Measurements from ENCODE around the gene CFAP74. TPM values are rescaled to one million over a fixed set of nuclear protein-coding genes. Genes with fewer than 3 reads are reported as not detected.

Gene CFAP74
- total RNA-seq, 1 experiment from 2014 or later: not detected

- POLR2A ChIA-PET: no interaction called here
Measured at GRCh38 chr1:1939296-1940122, 64.1 kb downstream of the CFAP74 start.

DNA sequence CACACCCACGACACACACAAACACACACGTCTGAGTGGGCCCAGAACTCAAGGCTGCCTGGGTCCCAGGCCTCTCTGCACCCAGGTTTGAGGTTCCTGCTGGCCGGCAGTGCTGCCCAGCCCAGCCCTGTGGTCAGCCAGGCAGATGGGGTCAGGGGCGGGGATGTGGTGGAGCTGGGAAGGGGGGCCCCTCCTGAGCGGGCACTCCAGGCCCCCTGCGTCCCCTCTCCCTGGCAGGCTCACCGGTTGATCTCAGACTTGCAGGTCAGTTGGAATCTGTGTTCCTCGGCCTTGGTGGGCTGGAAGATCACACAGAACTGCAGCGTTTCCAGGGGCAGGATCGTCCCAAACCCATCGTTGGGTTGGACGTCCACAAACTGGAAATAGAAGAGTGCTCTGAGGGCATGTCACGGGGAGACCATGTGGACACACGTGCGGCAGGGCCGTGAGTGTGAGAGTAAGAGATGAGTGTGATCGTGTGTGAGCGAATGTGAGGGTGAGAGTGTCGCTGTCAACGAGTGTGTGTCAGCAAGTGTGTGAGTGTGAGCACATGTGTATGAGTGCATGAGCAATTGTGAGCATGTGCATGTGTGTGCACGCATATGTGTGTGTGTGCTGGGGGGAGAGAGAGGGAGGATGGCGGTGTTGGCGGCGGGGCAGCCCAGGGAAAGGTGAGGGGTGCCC, 64.8 kb downstream of the CFAP74 start:
- no peak for DNase-seq
- Mint-ChIP-seq H3K4me1 (ENCODE audit: low read depth, unreplicated experiment) (no peaks in the 10 kb centered on the region), H3K27me3 (ENCODE audit: insufficient read depth, unreplicated experiment) (no peaks in the 10 kb centered on the region), H3K9me3 (ENCODE audit: unreplicated experiment) (no peaks in the 10 kb centered on the region), H3K27ac (ENCODE audit: unreplicated experiment) (no peak overlapping the region), H3K4me3 (ENCODE audit: unreplicated experiment) (no peak overlapping the region), H3K36me3 (ENCODE audit: insufficient read depth, unreplicated experiment) (no peaks in the 10 kb centered on the region)
- Histone ChIP-seq H3K27me3 (replicated peaks; ENCODE audit: control insufficient read depth, insufficient read depth, low read length) (no peaks in the 10 kb centered on the region), H3K9me3 (no peaks in the 10 kb centered on the region), H3K36me3 (ENCODE audit: control insufficient read depth, insufficient read depth, low read length) (no peaks in the 10 kb centered on the region), H3K4me3 (ENCODE audit: low read depth, low read length) (no peak overlapping the region), H3K4me1 (no peaks in the 10 kb centered on the region)
- ChIA-PET CTCF (no interaction called here), POLR2A (no interaction called here)
- TF ChIP-seq CTCF (IDR thresholded peaks at IDR 0.05; ENCODE audit: insufficient read depth in 1 of 2, low read depth in 1 of 2, low read length in 1 of 2, severe bottlenecking in 1 of 2, unreplicated experiment in 1 of 2): no peak
- intact Hi-C loops (cut with micrococcal nuclease; ENCODE audit: unreplicated experiment): no loop called here
- no TSS peak for BruUV-seq (replicated peaks)

More at GRCh38 chr1:1939296-1940122, 64.1 kb downstream of the CFAP74 start:
- no peaks in the 10 kb centered on the region for H3K4me1 ChIP-seq
- CTCF ChIA-PET: no interaction called here
- no peak overlapping the region for H3K4me3 Mint-ChIP-seq (ENCODE audit: unreplicated experiment)
- no peaks in the 10 kb centered on the region for H3K36me3 Mint-ChIP-seq (ENCODE audit: insufficient read depth, unreplicated experiment)
- no TSS peak for BruUV-seq (replicated peaks)
- no peak overlapping the region for H3K27ac Mint-ChIP-seq (ENCODE audit: unreplicated experiment)
- H3K4me3 ChIP-seq (ENCODE audit: low read depth, low read length): no peak overlapping the region
- intact Hi-C loops (cut with micrococcal nuclease; ENCODE audit: unreplicated experiment): no loop called here
- no peak for DNase-seq
- no peaks in the 10 kb centered on the region for H3K9me3 ChIP-seq
- no peaks in the 10 kb centered on the region for H3K9me3 Mint-ChIP-seq (ENCODE audit: unreplicated experiment)
- H3K27me3 ChIP-seq (replicated peaks; ENCODE audit: control insufficient read depth, insufficient read depth, low read length): no peaks in the 10 kb centered on the region
- no peaks in the 10 kb centered on the region for H3K27me3 Mint-ChIP-seq (ENCODE audit: insufficient read depth, unreplicated experiment)
- H3K36me3 ChIP-seq (ENCODE audit: control insufficient read depth, insufficient read depth, low read length): no peaks in the 10 kb centered on the region
- no peak for TF ChIP-seq CTCF (IDR thresholded peaks at IDR 0.05; ENCODE audit: insufficient read depth in 1 of 2, low read depth in 1 of 2, low read length in 1 of 2, severe bottlenecking in 1 of 2, unreplicated experiment in 1 of 2)
- H3K4me1 Mint-ChIP-seq (ENCODE audit: low read depth, unreplicated experiment): no peaks in the 10 kb centered on the region

DNA sequence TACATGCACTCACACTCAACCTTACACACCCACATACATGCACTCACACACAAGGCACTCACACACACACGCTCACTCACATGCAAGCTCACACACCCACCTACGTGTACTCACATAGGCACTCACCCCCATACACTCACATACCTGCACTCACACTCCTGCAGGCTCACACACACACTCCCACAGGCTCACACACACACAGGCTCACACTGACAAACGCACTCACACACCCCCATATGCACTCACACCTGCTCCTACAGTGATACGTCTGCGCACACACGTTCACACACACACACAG, 65.4 kb downstream of the CFAP74 start:
- TF ChIP-seq CTCF (IDR thresholded peaks at IDR 0.05; ENCODE audit: insufficient read depth in 1 of 2, low read depth in 1 of 2, low read length in 1 of 2, severe bottlenecking in 1 of 2, unreplicated experiment in 1 of 2): no peak
- intact Hi-C loops (cut with micrococcal nuclease; ENCODE audit: unreplicated experiment): no loop called here
- Mint-ChIP-seq H3K27me3 (ENCODE audit: insufficient read depth, unreplicated experiment) (no peaks in the 10 kb centered on the region), H3K36me3 (ENCODE audit: insufficient read depth, unreplicated experiment) (no peaks in the 10 kb centered on the region), H3K9me3 (ENCODE audit: unreplicated experiment) (no peaks in the 10 kb centered on the region), H3K27ac (ENCODE audit: unreplicated experiment) (no peak overlapping the region), H3K4me3 (ENCODE audit: unreplicated experiment) (no peak overlapping the region), H3K4me1 (ENCODE audit: low read depth, unreplicated experiment) (no peaks in the 10 kb centered on the region)
- H3K36me3 ChIP-seq (ENCODE audit: control insufficient read depth, insufficient read depth, low read length): no peaks in the 10 kb centered on the region
- no TSS peak for BruUV-seq (replicated peaks)
- CTCF ChIA-PET: no interaction called here
- H3K4me1 ChIP-seq: no peaks in the 10 kb centered on the region
- POLR2A ChIA-PET: no interaction called here
- H3K4me3 ChIP-seq (ENCODE audit: low read depth, low read length): no peak overlapping the region
- DNase-seq: no peak
- H3K9me3 ChIP-seq: no peaks in the 10 kb centered on the region
- no peaks in the 10 kb centered on the region for H3K27me3 ChIP-seq (replicated peaks; ENCODE audit: control insufficient read depth, insufficient read depth, low read length)

All from Caco-2 (cell line).